Stimulated activated CD8-positive, alpha-beta memory T cell treated with anti-CD3 and anti-CD28 coated beads, Interleukin-2, amount 100 ng/mL, for 48 hours (primary cell): ENCODE data around the gene THRB.
"Not testable (repeated sequence)": the region's sequence is repeated elsewhere in the genome, so short reads cannot be mapped to it uniquely, and the experiment has no call there.

ENCODE experiments used
- DNase-seq, 2 donors: peaks; one replicate each; pipeline ENCODE4 v3.0.0-alpha.2; 2020; ENCODE audit warnings: low read depth in 2 of 2

THRB gene

GRCh38 chr3:24096695-24097290 lies 397.9 kb downstream of the THRB start:
- DNase-seq: no peak

GRCh38 chr3:24096271-24096670 lies 398.4 kb downstream of the THRB start:
- no peak for DNase-seq

GRCh38 chr3:24094818-24095217 lies 399.8 kb downstream of the THRB start:
- not testable (repeated sequence) for DNase-seq

- no peak for DNase-seq
These were observed 405.9 kb downstream of the THRB start for GRCh38 chr3:24088782-24089181.

GRCh38 chr3:24087469-24087868 lies 407.2 kb downstream of the THRB start:
- no peak for DNase-seq

GRCh38 chr3:24086617-24087404 lies 407.8 kb downstream of the THRB start:
- DNase-seq: no peak

- DNase-seq: no peak
These were observed 408.4 kb downstream of the THRB start for GRCh38 chr3:24086206-24086605.

GRCh38 chr3:24072193-24072592 lies 422.5 kb downstream of the THRB start:
- DNase-seq: no peak

GRCh38 chr3:24069045-24069444 lies 425.6 kb downstream of the THRB start:
- DNase-seq: no peak

GRCh38 chr3:24067483-24067882 lies 427.2 kb downstream of the THRB start:
- DNase-seq: no peak
